Activated CD4-positive, alpha-beta T cell treated with anti-CD3 and anti-CD28 coated beads, Interleukin-2, Interleukin-6, amounts not matched to agents 100 ng/mL and 50 ng/mL, durations not matched to agents 16 hours and 8 hours (primary cell): ENCODE measurements around the gene POFUT1.
A peak's percentile ranks its signal among the peaks of the same experiment; 100 is the strongest.

Source experiments
- DNase-seq: peaks from one replicate; pipeline ENCODE4 v3.0.0-alpha.2; 2020

The POFUT1 gene

DNA sequence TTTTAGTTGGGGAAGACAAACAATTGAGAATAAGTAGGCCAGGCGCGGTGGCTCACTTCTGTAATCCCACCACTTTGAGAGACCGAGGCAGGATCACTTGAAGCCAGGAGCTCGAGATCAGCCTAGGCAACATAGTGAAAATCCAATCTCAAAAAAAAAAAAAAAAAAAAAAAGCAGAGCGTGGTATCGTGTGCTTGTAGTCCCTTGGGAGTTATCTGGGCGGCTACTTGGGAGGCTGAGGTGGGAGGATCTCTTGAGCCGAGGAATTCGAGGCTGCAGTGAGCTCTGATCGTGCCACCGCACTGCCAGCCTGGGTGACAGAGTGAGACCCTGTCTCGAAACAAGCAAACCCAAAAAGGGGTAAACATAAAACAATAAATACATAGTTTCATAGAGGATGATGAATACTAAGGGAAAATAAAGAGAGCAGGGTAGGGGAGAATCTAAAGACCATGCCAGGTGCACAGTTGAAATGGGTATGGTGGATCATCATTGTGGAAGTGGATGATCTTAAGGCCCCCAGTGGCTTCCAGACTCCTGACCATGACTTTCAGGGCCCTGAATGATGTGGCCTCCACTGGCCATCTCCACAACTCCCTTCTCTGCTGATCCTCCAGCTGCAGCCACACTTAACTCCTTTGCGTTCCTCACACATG is 947 bp downstream of the POFUT1 start:
- no peak for DNase-seq

DNA sequence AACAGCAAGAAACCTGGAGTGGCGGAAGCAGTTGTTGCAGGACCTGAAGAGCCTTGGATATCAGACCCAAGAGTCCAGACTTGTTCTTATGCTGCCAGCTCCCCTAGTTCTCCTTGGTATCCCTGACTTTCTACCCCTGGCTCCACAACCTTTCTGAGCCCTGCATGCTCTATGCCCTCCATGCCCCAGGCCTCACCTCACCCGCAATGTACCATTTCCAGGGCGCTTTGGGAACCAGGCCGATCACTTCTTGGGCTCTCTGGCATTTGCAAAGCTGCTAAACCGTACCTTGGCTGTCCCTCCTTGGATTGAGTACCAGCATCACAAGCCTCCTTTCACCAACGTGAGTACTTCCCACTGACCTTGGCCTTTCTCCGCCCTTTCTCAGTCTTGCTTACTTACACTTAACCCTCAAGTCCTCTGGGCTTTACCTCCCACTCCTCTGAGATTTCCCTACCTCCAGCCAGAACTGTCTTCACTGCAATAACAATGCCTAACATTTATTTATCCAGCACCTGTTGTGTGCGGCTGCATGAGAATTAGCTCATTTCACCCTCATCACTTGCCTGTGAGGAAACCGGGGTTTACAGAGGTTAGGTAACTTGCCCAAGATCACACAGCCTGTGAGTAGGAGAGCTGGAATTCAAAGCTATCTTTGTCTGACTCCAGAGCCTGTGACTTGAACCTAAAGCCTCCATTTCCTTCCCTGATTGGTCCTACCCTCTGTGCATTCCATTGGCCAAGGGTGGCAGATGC is 2.3 kb downstream of the POFUT1 start:
- no peak for DNase-seq

DNA sequence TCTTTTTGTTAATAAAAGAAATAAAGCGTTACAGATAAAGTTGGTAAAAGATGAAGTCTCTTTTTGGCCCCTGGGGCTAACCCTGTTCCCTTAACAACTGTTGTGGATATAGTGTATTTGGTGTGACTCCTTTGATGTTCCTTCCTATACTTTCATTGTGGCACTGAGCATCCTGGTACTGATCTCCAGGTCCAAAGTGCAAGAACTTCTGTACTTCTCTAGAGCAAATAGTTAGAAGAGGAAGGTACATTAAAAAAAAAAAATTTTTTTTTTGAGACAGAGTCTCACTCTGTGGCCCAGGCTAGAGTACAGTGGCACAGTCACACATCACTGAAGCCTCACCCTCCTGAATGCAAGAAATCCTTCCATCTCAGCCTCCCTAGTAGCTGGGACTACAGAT is 6.2 kb downstream of the POFUT1 start:
- no peak for DNase-seq

DNA sequence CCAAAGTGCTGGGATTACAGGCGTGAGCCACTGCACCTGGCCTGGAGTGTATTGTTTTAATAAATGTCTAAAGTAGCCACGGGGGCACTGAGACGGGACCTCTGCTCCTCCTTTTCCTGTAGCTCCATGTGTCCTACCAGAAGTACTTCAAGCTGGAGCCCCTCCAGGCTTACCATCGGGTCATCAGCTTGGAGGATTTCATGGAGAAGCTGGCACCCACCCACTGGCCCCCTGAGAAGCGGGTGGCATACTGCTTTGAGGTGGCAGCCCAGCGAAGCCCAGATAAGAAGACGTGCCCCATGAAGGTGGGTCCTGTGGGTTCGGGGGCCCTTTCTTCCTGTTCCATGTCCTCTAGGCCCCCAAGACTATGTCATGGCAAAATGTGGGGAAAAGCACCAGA is 7.5 kb downstream of the POFUT1 start:
- DNase-seq: no peak

DNA sequence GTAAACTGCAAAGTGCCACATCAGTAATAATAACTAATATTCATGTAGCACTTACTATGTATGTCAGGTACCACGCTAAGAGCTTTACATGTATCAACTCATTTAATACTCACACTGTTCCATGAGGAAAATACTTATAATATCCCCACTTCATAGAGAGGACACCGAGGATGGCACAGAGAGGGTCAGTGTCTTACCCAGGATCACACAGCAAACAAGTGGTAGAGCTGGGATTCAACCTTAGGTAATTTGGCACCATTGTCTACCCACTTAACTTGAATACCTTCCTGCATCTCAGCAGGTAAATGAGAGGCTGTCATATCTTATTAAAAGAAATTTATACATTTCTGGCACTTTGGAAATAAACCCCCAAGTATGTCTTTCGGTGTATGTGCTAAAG is 8.0 kb downstream of the POFUT1 start:
- DNase-seq: no peak

DNA sequence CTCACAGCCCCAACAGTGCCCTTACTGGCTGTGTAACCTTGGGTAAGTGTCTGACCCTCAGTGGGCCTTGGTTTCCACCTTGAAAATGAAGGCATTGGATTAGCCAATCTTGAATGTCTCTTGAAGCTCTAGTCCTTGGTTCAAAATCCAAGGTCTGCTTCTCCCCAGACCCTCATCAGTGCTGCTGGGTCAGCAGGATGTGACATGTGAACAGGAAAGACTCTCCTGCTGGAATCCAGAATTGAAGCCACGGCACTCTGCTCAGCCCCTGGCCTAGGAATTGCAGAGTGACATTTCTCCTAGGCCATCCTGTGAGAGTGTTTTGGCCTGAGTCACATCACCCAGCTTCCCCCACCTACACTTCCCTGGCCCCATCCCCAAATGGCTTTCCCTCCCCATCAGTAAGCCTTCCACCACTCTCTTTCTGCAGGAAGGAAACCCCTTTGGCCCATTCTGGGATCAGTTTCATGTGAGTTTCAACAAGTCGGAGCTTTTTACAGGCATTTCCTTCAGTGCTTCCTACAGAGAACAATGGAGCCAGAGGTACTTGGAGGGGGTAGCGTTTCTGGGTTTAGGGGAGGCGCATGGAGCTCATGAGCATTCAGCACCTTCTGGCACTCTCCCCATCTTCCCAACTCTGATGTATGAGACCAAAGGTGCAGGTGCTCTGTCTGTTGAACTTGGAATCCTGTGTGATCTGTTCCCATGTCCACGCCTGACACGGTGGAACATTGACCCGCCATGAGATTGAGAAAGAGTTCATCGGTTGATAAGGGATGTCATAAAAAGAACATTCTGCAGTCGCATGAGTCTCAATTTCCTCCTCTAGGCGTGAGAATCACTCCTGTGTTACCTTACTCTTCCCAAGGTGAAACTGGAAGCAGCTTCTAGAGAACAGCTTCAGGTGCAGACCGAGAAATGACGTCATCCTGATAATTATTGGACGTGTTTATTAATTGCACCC is 8.8 kb downstream of the POFUT1 start:
- DNase-seq: no peak

DNA sequence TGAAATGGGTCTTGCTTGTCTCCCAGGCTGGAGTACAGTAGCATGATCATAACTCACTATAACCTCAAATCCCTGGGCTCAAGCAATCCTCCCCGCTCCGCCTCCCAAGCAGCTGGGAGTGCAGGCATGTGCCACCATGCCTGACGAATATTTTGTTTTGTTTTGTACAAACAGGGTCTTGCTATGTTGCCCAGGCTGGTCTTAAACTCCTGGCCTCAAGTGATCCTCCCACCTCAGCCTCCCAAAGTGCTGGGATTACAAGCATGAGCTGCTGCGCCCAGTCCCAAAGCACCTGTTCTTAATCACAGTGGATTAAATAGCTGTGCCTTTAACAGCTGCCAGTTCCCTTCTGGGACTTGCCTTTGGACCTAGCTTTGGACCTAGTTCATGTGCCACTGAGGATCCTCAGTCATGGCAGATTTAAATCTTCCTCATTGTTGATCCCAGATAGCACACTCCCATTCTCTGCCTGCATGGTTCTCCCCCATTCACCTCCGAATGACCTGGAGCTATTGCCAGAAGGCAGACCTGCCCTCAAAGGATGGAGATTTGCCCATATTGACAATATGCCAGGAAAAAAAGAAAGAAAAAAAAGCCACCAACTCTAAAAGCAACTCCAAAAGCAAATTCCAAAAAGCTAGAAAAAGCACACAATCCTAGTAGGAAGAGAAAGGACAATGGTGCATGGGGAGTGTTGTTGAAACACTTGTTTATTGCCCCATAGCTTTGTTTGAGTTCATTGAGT is 10.6 kb downstream of the POFUT1 start:
- DNase-seq: no peak

DNA sequence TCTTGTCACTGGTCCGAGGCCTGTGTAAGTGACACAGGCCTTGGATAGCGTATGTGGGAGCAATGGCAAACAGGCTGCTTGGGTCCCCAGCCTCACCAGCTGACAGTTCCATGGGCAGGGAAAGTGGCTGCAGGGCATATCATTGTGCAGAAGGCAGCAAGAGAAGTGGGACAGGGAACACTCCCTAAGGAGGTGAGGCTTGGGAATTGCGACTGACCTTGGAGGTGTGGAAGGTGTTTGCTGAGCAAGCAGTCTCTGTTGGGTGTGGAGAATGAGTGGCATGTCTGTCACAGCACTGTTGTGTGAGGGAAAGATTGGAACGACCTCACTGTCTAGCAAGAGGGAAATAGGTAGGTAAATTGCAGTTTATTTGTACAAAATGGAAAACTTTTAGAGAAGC is 16.8 kb downstream of the POFUT1 start:
- DNase-seq: no peak

DNA sequence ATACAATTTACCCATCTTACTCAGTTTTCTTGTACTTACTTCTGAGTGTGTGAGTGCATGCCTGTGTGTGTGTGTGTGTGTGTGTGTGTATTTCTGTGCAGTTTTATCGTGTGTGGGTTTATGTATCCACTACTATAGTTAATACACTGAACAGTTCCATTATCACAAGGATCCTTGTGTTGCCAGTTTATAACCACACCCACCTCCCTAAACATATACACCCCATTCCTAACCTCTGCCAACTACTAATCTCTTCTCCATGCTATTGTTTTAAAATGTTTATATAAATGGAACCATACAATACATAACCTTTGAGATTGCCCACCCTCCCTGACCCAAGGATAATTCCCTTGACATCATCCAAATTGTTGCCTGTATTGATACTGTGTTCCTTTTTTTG is 18.7 kb downstream of the POFUT1 start:
- no peak for DNase-seq

DNA sequence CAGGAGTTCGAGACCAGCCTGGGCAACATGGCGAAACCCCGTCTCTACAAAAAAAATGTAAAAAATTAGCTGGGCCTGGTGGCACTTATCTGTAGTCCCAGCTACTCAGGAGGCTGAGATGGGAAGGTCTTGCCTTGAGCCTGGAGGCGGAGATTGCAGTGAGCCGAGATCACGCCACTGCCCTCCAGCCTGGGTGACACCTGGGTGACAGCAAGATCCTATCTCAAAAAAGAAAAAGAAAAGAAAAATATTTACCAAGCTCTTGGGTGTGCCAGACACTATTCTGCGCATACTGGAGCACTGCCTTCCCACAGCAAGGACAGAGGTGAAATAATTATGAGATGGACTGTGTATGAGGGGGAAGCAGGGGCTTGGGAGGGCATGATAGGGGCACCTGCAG is 19.6 kb downstream of the POFUT1 start:
- DNase-seq: no peak

DNA sequence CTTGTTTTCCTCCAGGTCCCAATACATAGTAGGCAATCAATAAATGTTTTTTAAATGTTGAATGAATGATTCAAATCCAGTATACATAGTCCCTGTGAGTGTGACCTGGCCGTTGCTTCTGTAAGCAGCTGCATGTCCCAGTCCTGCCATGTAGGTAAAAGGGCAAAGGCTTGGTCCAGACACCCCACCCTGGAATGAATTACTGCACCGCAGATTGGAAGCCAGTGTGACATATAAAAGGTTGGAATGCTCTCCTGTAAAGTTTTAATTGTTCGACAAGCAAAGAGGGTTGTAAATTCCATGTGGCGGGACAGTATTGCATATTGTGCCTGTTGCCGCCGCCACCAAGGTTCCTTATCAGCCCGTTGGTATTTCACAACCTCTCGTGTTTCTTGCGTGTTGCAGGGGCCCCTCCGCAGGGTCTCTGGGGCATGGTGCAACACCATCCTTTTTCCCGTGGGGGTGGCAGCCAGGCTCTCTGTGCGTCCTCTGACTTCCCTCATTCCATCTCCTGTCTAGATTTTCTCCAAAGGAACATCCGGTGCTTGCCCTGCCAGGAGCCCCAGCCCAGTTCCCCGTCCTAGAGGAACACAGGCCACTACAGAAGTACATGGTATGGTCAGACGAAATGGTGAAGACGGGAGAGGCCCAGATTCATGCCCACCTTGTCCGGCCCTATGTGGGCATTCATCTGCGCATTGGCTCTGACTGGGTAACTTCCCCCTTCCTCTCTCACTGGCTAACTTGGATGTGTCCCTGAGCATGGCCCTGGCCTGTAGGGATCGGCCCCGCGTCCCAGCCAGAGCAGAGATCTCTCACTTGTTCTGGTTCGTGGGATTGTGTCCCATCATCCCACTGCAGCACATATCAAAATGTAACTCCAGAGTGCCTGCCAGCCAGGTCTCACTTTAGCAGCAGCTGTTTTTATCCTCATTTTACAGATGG is 20.3 kb downstream of the POFUT1 start:
- no peak for DNase-seq

DNA sequence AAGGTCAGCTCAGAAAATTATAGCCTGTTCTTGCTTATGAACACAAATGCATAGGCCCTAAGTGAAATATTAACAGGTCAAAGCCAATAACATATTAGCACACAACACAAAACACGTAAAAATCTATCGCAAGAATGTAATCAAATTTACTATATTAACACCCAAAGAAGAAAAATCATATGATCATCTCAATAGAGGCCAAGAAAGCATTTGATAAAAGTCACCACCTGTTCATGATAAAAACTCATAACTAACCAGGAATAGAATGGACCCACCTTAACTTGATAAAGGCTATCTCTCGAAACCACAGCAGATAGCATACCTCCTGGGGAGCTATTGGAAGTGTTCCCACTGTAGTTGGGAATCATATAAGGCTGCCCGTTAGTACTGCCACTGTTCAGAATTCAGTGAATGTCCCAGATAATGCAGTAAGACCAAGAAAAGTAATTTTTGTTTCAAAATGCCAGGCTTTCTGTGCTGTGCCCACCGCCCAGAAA is 21.6 kb downstream of the POFUT1 start:
- DNase-seq: no peak

DNA sequence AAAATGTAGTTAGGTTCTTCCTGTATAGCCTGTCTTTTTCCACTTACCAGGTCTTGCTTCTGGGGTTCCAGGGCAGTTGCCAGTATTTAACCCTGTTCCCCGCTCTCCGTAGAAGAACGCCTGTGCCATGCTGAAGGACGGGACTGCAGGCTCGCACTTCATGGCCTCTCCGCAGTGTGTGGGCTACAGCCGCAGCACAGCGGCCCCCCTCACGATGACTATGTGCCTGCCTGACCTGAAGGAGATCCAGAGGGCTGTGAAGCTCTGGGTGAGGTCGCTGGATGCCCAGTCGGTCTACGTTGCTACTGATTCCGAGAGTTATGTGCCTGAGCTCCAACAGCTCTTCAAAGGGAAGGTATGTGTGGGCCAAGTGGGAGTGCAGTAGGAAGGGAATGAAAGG is 23.0 kb downstream of the POFUT1 start:
- no peak for DNase-seq

DNA sequence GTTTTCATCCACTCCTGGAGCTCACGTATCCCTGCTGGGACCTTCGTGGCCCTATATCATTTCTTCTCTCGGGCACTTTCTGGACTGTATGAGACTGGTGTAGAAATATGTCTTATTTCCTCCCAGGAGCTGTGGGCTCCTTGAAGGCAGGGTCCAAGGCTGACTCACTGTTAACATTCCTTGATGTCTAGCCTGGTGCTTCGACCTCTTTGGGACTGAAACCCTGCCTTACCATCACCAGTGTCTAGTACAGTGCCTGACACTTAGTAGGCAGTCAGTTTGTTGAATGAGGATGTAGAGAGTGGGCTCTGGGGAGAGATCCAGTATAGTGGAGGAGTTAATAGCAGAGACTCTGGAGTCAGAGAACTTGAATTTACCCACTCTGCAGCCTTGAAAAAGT is 23.6 kb downstream of the POFUT1 start:
- DNase-seq: no peak

DNA sequence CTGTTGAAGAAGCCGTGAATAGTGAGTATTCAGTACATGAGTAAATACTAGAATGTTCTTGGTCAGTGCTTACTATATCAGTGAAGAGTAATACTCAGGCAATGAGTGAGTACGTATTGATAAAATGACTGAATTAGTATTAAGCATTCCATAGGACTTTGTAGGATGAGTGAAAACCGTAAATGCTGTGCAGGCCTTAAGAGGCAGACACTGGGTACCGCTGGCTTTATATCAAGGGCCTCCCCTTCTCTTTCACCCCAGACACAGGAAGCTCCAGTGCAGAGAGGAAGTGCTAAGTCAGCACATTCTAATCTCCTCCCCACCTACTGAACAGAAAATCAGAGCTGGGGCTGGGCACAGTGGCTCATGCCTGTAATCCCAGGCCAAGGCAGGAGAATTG is 24.2 kb downstream of the POFUT1 start:
- DNase-seq: peak; percentile 77

DNA sequence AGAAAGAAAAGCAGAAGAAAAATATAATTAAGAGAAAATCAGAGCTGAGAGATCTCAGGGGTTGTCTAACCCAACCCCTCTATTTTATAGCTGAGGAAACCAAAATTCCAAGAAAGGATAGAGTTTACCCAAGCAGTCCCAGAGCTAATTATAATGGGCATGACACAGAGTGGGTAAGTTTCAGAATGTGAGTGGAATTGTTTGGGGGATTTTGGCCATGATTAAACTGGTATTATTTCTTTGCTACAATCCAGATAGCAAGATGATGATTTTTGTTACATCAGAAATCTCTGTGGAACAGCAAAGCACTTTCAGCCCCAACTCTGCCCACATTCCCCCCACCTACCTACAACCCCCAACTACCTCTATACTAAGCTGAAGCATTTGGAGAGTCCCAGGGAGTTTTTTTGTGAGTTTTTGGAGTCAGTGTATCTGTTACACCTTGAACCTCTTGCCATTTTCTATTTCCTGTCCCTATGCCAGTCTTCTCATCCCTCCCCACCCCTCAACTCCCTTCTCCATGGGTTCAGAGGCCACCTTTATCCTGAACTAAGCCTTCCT is 24.7 kb downstream of the POFUT1 start:
- no peak for DNase-seq

DNA sequence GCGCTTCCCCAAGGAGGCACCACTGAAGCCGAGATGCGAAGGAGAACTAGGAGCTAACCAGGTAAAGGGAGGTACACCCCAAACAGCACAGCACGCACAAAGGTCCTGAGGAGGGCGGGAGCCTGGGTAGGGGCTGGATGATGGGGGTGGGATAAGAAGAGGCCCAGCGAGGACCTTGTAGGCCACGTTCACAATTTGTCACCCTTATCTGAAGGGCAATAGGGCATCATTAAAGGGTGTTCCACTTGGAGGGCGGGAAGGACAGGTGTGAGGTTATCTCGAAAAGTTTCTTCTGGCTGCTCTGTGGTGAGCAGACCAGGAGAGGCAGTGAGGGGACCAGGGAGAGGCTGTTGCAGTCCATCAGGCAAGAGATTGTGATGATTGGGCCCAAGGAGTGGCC is 25.6 kb downstream of the POFUT1 start:
- no peak for DNase-seq

DNA sequence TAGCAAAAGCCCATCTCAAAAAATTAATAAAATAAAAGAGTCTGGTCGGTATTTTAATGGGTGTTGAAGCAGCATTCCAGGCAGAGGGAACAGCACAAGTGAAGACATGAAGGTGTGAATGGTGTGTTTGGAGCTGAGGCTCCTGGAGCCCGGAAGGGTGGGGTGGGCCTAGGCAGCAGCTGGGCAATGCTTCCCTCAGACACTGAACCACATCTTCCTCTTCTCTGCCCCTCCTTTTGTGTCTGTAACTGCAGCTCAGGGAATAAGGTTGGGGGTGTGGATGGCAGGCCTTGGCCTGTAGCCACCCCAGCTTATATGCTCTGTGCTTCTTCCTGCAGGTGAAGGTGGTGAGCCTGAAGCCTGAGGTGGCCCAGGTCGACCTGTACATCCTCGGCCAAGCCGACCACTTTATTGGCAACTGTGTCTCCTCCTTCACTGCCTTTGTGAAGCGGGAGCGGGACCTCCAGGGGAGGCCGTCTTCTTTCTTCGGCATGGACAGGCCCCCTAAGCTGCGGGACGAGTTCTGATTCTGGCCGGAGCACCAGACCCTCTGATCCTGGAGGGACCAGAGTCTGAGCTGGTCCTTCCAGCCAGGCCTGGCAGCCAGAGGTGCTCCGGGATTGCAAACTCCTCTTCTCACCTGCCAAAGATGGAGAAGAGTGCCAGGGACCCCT is 26.6 kb downstream of the POFUT1 start:
- no peak for DNase-seq

DNA sequence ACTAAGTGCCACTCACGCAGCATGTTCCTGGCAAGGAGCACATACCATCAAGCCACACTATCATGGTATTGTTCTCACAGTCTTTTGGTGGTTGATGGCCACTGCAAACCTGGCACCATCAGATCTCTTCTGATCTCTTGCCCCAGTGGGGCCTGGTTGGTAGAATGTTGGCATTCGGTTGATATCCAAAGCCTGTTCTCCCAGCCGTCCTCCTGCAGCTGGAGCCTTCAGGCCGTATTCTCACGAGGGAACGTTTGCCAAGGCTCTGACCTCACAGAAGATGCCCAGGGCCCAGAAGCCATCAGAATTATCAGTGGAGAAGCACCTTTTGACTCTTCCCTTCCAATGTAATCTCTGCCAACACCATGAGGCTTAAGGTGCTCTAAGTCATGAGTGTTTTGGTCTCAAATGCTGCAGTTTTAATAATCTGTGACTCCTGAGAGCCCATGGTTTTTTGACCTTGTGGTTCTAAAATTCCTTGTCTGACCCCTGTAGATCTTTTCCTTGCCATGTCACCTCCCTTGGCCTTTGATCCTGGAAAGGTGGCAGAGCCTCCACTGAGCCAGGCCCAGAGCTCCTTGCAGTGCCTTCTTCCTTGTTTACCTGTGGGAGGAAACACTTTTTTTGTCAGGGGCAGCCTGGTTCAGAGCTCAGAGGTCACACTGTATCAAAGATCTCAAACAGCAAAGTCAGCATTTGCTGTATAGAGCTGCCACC is 27.8 kb downstream of the POFUT1 start:
- DNase-seq: no peak

DNA sequence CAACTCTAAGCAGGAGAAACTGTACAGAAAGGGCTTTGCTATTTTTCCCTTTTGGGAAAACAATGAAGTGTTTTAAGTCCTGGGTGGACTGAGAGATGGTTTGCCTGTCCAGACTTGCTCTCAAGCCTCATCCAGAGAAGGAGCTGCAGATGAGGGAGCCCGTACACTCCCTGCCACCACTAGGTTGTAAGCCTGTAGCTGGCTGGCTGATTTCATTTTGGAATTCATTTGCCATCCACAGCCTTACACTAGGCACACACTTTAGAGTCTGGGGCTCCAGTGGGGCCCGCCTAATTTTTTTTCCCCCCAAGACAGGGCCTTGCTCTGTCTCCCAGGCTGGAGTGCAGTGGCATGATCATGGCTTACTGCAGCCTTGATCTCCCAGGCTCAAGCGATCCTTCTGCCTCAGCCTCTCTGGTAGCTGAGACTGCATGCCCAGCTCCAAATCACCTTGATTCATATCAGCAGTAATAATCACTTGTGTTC is 28.4 kb downstream of the POFUT1 start:
- no peak for DNase-seq
